HCT116 (cell line): ENCODE results near the gene CREG2. TPM values are rescaled to one million over a fixed set of nuclear protein-coding genes. Genes with fewer than 3 reads are reported as not detected.

ENCODE experiments used
- ATAC-seq: fragments of 200-7000 bp; cut with Tn5 transposase; 2 replicates; pipeline ENCODE4 v1.9.1; 2020; ENCODE audit warnings: mild to moderate bottlenecking, moderate library complexity
- BruUV-seq: library from RNA; stranded (reverse); fragments of 400-500 nt; replicated peaks from 2 replicates; lab custom pipeline; 2021; lab: Mats Ljungman, UMichigan
- CTCF ChIA-PET: fragments of 300-600 bp; sonication (Branson Sonifier 250); formaldehyde crosslinking; loops from one replicate; lab custom pipeline; 2021; ENCODE audit warnings: antibody characterized with exemption; lab: Charles Lee
- POLR2A ChIA-PET: fragments of 300-600, 350-600 bp; sonication (Branson Sonifier 250); formaldehyde crosslinking; loops from one replicate; lab custom pipeline; 2021; ENCODE audit warnings: antibody characterized with exemption; lab: Charles Lee
- RAD21 ChIA-PET, 2 experiments: fragments of 300-600 bp; sonication (Branson Sonifier 250); formaldehyde crosslinking; loops; one replicate each; lab custom pipeline; 2023; ENCODE audit warnings: low total read pairs in 2 of 2; ENCODE audit not compliant: uncharacterized antibody in 2 of 2, unreplicated experiment in 2 of 2, low non-redundant PET in 1 of 2; lab: Charles Lee
- DNase-seq: peaks from one replicate; pipeline ENCODE4 v3.0.0-alpha.2; 2010; ENCODE audit warnings: low read depth, low spot score
- H2AFZ ChIP-seq: fragments of 200-600 bp; shearing (Covaris generic), sonication (generic); 2 replicates; pipeline ENCODE4 v1.6.1; 2017; ENCODE audit warnings: low read depth, mixed run types, mixed read lengths, antibody characterized with exemption, low read length; ENCODE audit not compliant: poor library complexity, severe bottlenecking
- H3K27ac ChIP-seq: 2 replicates; pipeline ENCODE4 v1.5.1; 2012; ENCODE audit warnings: low read depth, low read length
- H3K27me3 ChIP-seq: fragments of 200-600 bp; sonication (generic); 2 replicates; pipeline ENCODE4 v1.6.1; 2016; ENCODE audit warnings: mixed run types, low read length, mixed read lengths; ENCODE audit not compliant: insufficient read depth
- H3K36me3 ChIP-seq, 2 experiments: fragments of 200-500 bp in 1 of 2; fragments of 200-600 bp in 1 of 2; sonication (Bioruptor generic) in 1 of 2; sonication (generic) in 1 of 2; 2 replicates each; pipeline versions ENCODE4 v1.5.1 to v1.6.1; 2014 to 2016; ENCODE audit warnings: low read length in 2 of 2, inconsistent platforms in 1 of 2, mixed read lengths in 1 of 2, mixed run types in 1 of 2; ENCODE audit not compliant: insufficient read depth in 2 of 2, control insufficient read depth in 1 of 2
- H3K4me1 ChIP-seq, 2 experiments: fragments of 200-600 bp in 1 of 2; sonication (generic) in 1 of 2; 2 replicates each; pipeline versions ENCODE4 v1.5.1 to v1.6.1; 2012 to 2017; ENCODE audit warnings: low read length in 2 of 2, inconsistent platforms in 1 of 2, mild to moderate bottlenecking in 1 of 2, mixed read lengths in 1 of 2, mixed run types in 1 of 2, moderate library complexity in 1 of 2; ENCODE audit not compliant: insufficient read depth in 2 of 2, control insufficient read depth in 1 of 2
- H3K4me2 ChIP-seq: fragments of 200-600 bp; sonication (generic); 2 replicates; pipeline ENCODE4 v1.6.1; 2017; ENCODE audit warnings: mixed run types, low read length, mixed read lengths
- H3K4me3 ChIP-seq, 2 experiments: fragments of 200-600 bp in 1 of 2; sonication (generic) in 1 of 2; replicated peaks in 1 of 2; 2 replicates each; pipeline ENCODE4 v1.5.1; 2011 to 2016; ENCODE audit warnings: low read length in 2 of 2, control low read depth in 1 of 2, low read depth in 1 of 2, mild to moderate bottlenecking in 1 of 2, mixed read lengths in 1 of 2, mixed run types in 1 of 2
- H3K79me2 ChIP-seq: fragments of 200-600 bp; sonication (generic); 2 replicates; pipeline ENCODE4 v1.6.1; 2017; ENCODE audit warnings: mild to moderate bottlenecking, mixed run types, low read length, moderate library complexity, mixed read lengths; ENCODE audit not compliant: insufficient read depth
- H3K9ac ChIP-seq: fragments of 200-600 bp; sonication (generic); 2 replicates; pipeline ENCODE4 v1.6.1; 2016; ENCODE audit warnings: low read length, mixed read lengths
- H3K9me2 ChIP-seq: fragments of 200-600 bp; sonication (generic), shearing (Covaris generic); 2 replicates; pipeline ENCODE4 v1.6.1; 2017; ENCODE audit warnings: mixed run types, mild to moderate bottlenecking, moderate library complexity; ENCODE audit not compliant: insufficient read depth
- H3K9me3 ChIP-seq, 2 experiments: fragments of 200-500 bp in 1 of 2; fragments of 200-600 bp in 1 of 2; sonication (Bioruptor generic) in 1 of 2; sonication (generic) in 1 of 2; 2 replicates each; pipeline ENCODE4 v1.6.1; 2014 to 2017; ENCODE audit warnings: low read length in 2 of 2, mixed read lengths in 2 of 2, inconsistent platforms in 1 of 2, low read depth in 1 of 2, mild to moderate bottlenecking in 1 of 2, mixed run types in 1 of 2, moderate library complexity in 1 of 2; ENCODE audit not compliant: control insufficient read depth in 1 of 2, insufficient read depth in 1 of 2
- H4K20me1 ChIP-seq: fragments of 200-600 bp; sonication (generic), shearing (Covaris generic); 2 replicates; pipeline ENCODE4 v1.6.1; 2017; ENCODE audit warnings: mixed run types, mild to moderate bottlenecking, moderate library complexity; ENCODE audit not compliant: insufficient read depth
- CBX3 ChIP-seq: IDR thresholded peaks from 2 replicates; pipeline ENCODE4 v1.6.1; 2012; ENCODE audit warnings: low read depth
- CEBPB ChIP-seq: IDR thresholded peaks from 2 replicates; pipeline ENCODE4 v1.6.1; 2012; ENCODE audit warnings: low read depth
- EZH2 ChIP-seq: fragments of 200-600 bp; sonication (generic); IDR thresholded peaks from 2 replicates; pipeline ENCODE4 v1.6.1; 2017; ENCODE audit warnings: antibody characterized with exemption, mixed run types
- EZH2phosphoT487 ChIP-seq: fragments of 200-600 bp; IDR thresholded peaks from 2 replicates; pipeline ENCODE4 v1.6.1; 2018; ENCODE audit warnings: antibody characterized with exemption, borderline replicate concordance
- FOSL1 ChIP-seq: IDR thresholded peaks from 2 replicates; pipeline ENCODE4 v1.6.1; 2012; ENCODE audit warnings: low read depth
- JUND ChIP-seq: IDR thresholded peaks from 2 replicates; pipeline ENCODE4 v1.6.1; 2012
- POLR2A ChIP-seq: IDR thresholded peaks from 2 replicates; pipeline ENCODE4 v1.7.0; 2011; ENCODE audit warnings: borderline replicate concordance; ENCODE audit not compliant: insufficient read depth, insufficient read length; ENCODE audit errors: extremely low read depth
- POLR2AphosphoS5 ChIP-seq: IDR thresholded peaks from 2 replicates; pipeline ENCODE4 v1.6.1; 2011; ENCODE audit warnings: mild to moderate bottlenecking, low read depth, low read length, moderate library complexity
- RAD21 ChIP-seq: IDR thresholded peaks from 2 replicates; pipeline ENCODE4 v1.6.1; 2012; ENCODE audit warnings: low read depth, mild to moderate bottlenecking
- SIN3A ChIP-seq: IDR thresholded peaks from 2 replicates; pipeline ENCODE4 v1.6.1; 2012; ENCODE audit warnings: low read depth
- SP1 ChIP-seq: IDR thresholded peaks from 2 replicates; pipeline ENCODE4 v1.6.1; 2012; ENCODE audit warnings: low read depth
- SRF ChIP-seq: IDR thresholded peaks from 2 replicates; pipeline ENCODE4 v1.6.1; 2012; ENCODE audit warnings: low read depth
- YY1 ChIP-seq: IDR thresholded peaks from 2 replicates; pipeline ENCODE4 v1.6.1; 2011; ENCODE audit warnings: low read length, low read depth, moderate library complexity, mild to moderate bottlenecking; ENCODE audit not compliant: insufficient replicate concordance; ENCODE audit errors: extremely low read depth
- ZFX ChIP-seq: fragments of 450-650 bp; IDR thresholded peaks from 2 replicates; pipeline ENCODE4 v1.6.1; 2017
- intact Hi-C: fragments of 100-400 bp; cut with micrococcal nuclease; formaldehyde crosslinking; loops from 2 replicates; pipeline ENCODE4 v1.10.0; 2022
- total RNA-seq: library from RNA; stranded (reverse); gene quantifications from one replicate; pipeline ENCODE4 v1.2.1, GENCODE V29; 2021; ENCODE audit not compliant: unreplicated experiment
- TF ChIP-seq, protein P1 (sequence below): IDR thresholded peaks from 2 replicates; pipeline ENCODE4 v1.6.1; 2012
- TF ChIP-seq, protein P2 (sequence below): IDR thresholded peaks from 2 replicates; pipeline ENCODE4 v1.6.1; 2011; ENCODE audit warnings: mild to moderate bottlenecking, low read length, moderate library complexity; ENCODE audit not compliant: insufficient replicate concordance; ENCODE audit errors: extremely low read depth
- TF ChIP-seq, protein P3 (sequence below), 3 experiments: fragments of 200-600 bp in 1 of 3; sonication (generic) in 1 of 3; IDR thresholded peaks in 2 of 3; conservative IDR thresholded peaks in 1 of 3; 2 replicates each; pipeline ENCODE4 v1.5.1; 2012 to 2017; ENCODE audit warnings: low read depth in 2 of 3, low read length in 2 of 3, antibody characterized with exemption in 1 of 3, borderline replicate concordance in 1 of 3, control low read depth in 1 of 3, mild to moderate bottlenecking in 1 of 3, mixed read lengths in 1 of 3, mixed run types in 1 of 3, moderate library complexity in 1 of 3; ENCODE audit not compliant: insufficient read depth in 1 of 3
- TF ChIP-seq, protein P4 (sequence below): IDR thresholded peaks from 2 replicates; pipeline ENCODE4 v1.6.1; 2012

CREG2 gene
- total RNA-seq, 1 experiment from 2014 or later: 0.12 TPM

DNA sequence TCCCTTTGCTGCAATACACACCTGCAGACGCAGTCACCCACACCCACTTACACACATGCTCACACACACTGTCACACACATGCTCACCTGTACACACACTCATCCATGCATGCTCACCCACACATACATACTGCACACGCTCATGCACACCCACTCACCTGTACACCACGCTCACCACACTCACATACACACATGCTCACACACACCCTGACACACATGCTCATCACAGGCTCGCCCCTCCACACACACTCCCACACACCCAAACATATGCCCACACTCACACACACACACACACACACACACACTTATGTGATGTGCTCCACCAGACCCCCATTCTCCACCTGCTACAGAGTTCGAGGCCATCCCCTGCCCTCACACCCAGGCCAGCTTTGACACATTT, 22.8 kb upstream of the CREG2 start:
- no peaks in the 10 kb centered on the region for H3K36me3 ChIP-seq
- TF ChIP-seq POLR2AphosphoS5 (no peak), CEBPB (no peak), SP1 (no peak), EZH2phosphoT487 (no peak), ZFX (no peak), RAD21 (no peak), JUND (no peak), SIN3A (no peak), CBX3 (no peak), FOSL1 (no peak), EZH2 (no peak), POLR2A (no peak), SRF (no peak), YY1 (no peak)
- TF ChIP-seq, protein P1, sequence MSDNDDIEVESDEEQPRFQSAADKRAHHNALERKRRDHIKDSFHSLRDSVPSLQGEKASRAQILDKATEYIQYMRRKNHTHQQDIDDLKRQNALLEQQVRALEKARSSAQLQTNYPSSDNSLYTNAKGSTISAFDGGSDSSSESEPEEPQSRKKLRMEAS: no peak
- TF ChIP-seq, protein P2, sequence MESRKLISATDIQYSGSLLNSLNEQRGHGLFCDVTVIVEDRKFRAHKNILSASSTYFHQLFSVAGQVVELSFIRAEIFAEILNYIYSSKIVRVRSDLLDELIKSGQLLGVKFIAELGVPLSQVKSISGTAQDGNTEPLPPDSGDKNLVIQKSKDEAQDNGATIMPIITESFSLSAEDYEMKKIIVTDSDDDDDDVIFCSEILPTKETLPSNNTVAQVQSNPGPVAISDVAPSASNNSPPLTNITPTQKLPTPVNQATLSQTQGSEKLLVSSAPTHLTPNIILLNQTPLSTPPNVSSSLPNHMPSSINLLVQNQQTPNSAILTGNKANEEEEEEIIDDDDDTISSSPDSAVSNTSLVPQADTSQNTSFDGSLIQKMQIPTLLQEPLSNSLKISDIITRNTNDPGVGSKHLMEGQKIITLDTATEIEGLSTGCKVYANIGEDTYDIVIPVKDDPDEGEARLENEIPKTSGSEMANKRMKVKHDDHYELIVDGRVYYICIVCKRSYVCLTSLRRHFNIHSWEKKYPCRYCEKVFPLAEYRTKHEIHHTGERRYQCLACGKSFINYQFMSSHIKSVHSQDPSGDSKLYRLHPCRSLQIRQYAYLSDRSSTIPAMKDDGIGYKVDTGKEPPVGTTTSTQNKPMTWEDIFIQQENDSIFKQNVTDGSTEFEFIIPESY: no peak
- TF ChIP-seq, protein P3, sequence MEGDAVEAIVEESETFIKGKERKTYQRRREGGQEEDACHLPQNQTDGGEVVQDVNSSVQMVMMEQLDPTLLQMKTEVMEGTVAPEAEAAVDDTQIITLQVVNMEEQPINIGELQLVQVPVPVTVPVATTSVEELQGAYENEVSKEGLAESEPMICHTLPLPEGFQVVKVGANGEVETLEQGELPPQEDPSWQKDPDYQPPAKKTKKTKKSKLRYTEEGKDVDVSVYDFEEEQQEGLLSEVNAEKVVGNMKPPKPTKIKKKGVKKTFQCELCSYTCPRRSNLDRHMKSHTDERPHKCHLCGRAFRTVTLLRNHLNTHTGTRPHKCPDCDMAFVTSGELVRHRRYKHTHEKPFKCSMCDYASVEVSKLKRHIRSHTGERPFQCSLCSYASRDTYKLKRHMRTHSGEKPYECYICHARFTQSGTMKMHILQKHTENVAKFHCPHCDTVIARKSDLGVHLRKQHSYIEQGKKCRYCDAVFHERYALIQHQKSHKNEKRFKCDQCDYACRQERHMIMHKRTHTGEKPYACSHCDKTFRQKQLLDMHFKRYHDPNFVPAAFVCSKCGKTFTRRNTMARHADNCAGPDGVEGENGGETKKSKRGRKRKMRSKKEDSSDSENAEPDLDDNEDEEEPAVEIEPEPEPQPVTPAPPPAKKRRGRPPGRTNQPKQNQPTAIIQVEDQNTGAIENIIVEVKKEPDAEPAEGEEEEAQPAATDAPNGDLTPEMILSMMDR (IDR thresholded peaks at IDR 0.05 in 2 of 3, conservative IDR thresholded peaks at IDR 0.05 in 1 of 3; ENCODE audit: borderline replicate concordance in 1 of 3, insufficient read depth in 1 of 3, low read depth in 2 of 3, low read length in 2 of 3): no peak
- TF ChIP-seq, protein P4, sequence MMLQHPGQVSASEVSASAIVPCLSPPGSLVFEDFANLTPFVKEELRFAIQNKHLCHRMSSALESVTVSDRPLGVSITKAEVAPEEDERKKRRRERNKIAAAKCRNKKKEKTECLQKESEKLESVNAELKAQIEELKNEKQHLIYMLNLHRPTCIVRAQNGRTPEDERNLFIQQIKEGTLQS: no peak
- H4K20me1 ChIP-seq: no peaks in the 10 kb centered on the region
- H2AFZ ChIP-seq: no peak overlapping the region
- ChIA-PET CTCF (interaction anchor here (1.9 kb wide), 1 partner anchor 68 kb away, joined by 7 read pairs; no protein-coding TSS in a partner anchor), RAD21 (no interaction called here), POLR2A (no interaction called here)
- H3K27me3 ChIP-seq: no peaks in the 10 kb centered on the region
- no peaks in the 10 kb centered on the region for H3K4me1 ChIP-seq
- no peaks in the 10 kb centered on the region for H3K9me3 ChIP-seq
- DNase-seq: no peak
- intact Hi-C loops: loop anchor here (10.0 kb wide), 1 partner anchor 575 kb away; no protein-coding TSS in a partner anchor
- no peak for ATAC-seq
- no peak overlapping the region for H3K9ac ChIP-seq
- BruUV-seq: no TSS peak
- no peaks in the 10 kb centered on the region for H3K9me2 ChIP-seq
- H3K79me2 ChIP-seq: no peaks in the 10 kb centered on the region
- H3K4me2 ChIP-seq: no peak overlapping the region
- H3K27ac ChIP-seq: no peak overlapping the region
- H3K4me3 ChIP-seq: no peak overlapping the region
